Neural crest cell (in vitro differentiated cells): Measurements from ENCODE around the gene MICAL3. TPM values are rescaled to one million over a fixed set of nuclear protein-coding genes. Genes with fewer than 3 reads are reported as not detected.

ENCODE experiments used
- DNase-seq: peaks from one replicate; pipeline ENCODE4 v3.0.0; 2021; ENCODE audit warnings: low read depth, mixed read lengths, low spot score
- H3K27ac Mint-ChIP-seq: one replicate; pipeline ENCODE4 v1.8.0; 2021; ENCODE audit warnings: mild to moderate bottlenecking, mixed read lengths; ENCODE audit not compliant: unreplicated experiment
- H3K27me3 Mint-ChIP-seq: 2 replicates; pipeline ENCODE4 v1.8.0; 2021; ENCODE audit warnings: low read depth, mild to moderate bottlenecking, mixed read lengths
- H3K36me3 Mint-ChIP-seq: 2 replicates; pipeline ENCODE4 v1.8.0; 2021; ENCODE audit warnings: low read depth, mild to moderate bottlenecking, mixed read lengths
- H3K4me1 Mint-ChIP-seq: 2 replicates; pipeline ENCODE4 v1.8.0; 2021; ENCODE audit warnings: mixed read lengths
- H3K4me3 Mint-ChIP-seq: one replicate; pipeline ENCODE4 v1.8.0; 2021; ENCODE audit warnings: mild to moderate bottlenecking, mixed read lengths
- H3K9me3 Mint-ChIP-seq: 2 replicates; pipeline ENCODE4 v1.8.0; 2021; ENCODE audit warnings: mixed read lengths
- total RNA-seq: library from RNA; stranded (reverse); gene quantifications from 2 replicates; pipeline ENCODE4 v1.2.1, GENCODE V29; 2021
- TF ChIP-seq, protein P1 (sequence below): fragments of 200-600 bp; sonication (generic); conservative IDR thresholded peaks from 2 replicates; pipeline ENCODE4 v1.5.0; 2021; ENCODE audit warnings: antibody characterized with exemption, mild to moderate bottlenecking

MICAL3 gene
- total RNA-seq, 1 donor from 2014 or later: 84.5 TPM

DNA sequence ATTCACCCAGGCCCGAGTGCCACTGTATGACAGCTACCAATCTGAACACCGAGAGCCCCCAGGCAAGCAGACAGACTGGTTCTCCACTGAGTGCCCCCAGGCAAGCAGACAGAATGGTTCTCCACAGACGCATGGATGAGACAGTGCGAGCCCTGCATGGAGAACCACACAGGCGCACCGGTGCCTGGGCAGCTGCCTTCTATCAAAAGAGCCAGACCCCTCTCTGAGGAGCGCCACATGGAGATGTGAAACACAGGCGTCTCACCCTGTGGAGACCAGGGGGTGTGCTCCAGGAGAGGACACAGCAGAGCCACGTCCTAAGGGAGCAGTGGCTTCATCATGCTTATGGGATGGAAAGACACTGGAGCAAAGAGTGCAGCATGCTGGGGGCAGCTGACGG lies 155.6 kb downstream of the MICAL3 start:
- H3K4me1 Mint-ChIP-seq: peaks cover 34% of the 10 kb centered on the region
- H3K27ac Mint-ChIP-seq: no peak overlapping the region
- no peak for DNase-seq
- TF ChIP-seq, protein P1, sequence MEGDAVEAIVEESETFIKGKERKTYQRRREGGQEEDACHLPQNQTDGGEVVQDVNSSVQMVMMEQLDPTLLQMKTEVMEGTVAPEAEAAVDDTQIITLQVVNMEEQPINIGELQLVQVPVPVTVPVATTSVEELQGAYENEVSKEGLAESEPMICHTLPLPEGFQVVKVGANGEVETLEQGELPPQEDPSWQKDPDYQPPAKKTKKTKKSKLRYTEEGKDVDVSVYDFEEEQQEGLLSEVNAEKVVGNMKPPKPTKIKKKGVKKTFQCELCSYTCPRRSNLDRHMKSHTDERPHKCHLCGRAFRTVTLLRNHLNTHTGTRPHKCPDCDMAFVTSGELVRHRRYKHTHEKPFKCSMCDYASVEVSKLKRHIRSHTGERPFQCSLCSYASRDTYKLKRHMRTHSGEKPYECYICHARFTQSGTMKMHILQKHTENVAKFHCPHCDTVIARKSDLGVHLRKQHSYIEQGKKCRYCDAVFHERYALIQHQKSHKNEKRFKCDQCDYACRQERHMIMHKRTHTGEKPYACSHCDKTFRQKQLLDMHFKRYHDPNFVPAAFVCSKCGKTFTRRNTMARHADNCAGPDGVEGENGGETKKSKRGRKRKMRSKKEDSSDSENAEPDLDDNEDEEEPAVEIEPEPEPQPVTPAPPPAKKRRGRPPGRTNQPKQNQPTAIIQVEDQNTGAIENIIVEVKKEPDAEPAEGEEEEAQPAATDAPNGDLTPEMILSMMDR: no peak
- peaks cover 12% of the 10 kb centered on the region for H3K36me3 Mint-ChIP-seq
- H3K27me3 Mint-ChIP-seq: no peaks in the 10 kb centered on the region
- no peaks in the 10 kb centered on the region for H3K9me3 Mint-ChIP-seq
- H3K4me3 Mint-ChIP-seq: no peak overlapping the region

DNA sequence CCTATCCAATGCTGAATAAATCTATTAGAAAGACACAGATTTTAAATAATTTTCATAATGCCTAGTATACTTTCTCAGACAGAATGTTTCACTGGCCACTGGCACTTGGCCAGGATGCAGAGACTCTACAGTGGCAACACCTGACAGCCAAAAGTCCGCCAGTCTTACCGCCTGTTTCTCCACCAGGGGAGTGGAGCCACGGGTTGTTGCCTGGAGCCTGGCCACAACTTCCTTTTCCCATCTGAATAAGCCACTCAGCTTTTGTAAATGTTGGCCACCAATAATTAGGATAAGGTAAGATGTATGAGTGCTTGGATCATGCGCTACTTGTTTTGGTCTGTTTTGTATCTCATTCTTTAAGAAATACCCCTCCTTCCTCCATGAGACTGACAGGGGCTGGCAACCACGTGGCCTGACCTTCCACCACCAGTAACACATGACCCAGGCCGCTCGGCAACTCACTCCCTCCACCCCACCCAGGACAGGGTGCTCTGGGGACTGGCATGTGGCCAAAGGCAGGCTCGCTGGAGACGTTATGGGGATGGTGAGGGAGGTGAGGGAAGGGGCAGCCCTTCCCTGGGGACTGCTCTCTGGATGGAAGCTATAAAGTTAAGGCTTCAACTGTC lies 157.1 kb downstream of the MICAL3 start:
- TF ChIP-seq, protein P1: no peak

DNA sequence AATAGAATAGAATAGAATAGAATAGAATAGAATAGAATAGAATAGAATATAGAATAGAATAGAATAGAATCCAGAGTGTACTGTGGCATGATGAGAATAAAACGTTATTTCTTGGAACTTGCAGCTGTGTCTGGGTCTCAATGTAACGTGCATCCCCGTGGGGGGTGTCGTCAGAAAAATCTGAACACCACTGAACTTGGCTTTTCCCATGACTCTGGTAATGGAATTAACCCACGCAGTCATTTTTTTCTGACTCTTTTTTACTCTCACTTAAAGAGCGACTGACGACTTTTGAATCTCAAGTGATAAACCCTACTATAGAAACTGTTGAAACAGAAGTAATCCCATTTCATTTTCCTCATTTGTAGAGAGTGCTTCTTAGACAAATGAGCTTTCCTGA lies 157.7 kb downstream of the MICAL3 start:
- no peak for DNase-seq

More for the DNA sequence above, 157.1 kb downstream of the MICAL3 start:
- Mint-ChIP-seq H3K4me3 (no peak overlapping the region), H3K9me3 (no peaks in the 10 kb centered on the region), H3K27me3 (no peaks in the 10 kb centered on the region), H3K27ac (no peak overlapping the region), H3K4me1 (peaks cover 34% of the 10 kb centered on the region), H3K36me3 (peaks cover 16% of the 10 kb centered on the region)
- no peak for DNase-seq

DNA sequence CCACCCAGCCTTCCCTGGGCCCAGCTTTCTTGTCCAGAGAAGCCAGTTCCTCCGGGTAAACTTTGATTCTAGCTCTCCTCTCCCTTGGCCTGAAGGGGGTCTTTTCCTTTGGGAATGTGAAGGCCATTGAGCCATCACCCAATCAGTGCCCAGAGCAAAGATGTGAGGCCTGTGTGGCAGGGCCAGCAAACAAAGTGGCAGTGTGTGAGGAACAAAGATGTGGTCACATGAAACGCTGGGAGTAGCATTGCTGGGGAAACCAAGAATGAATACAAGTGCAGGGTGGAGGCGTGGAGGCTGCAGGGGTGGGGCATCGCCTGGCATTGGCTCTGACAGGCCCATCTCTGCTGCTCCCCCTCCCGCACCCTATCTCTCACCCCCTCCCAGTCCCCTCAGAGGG lies 158.2 kb downstream of the MICAL3 start:
- DNase-seq: peak; percentile 66
- TF ChIP-seq, protein P1: no peak
- peak overlapping the region; percentile 65 for H3K4me3 Mint-ChIP-seq
- H3K27me3 Mint-ChIP-seq: no peaks in the 10 kb centered on the region
- H3K27ac Mint-ChIP-seq: peak overlapping the region; percentile 94
- peaks cover 13% of the 10 kb centered on the region for H3K36me3 Mint-ChIP-seq
- H3K4me1 Mint-ChIP-seq: peaks cover 34% of the 10 kb centered on the region
- H3K9me3 Mint-ChIP-seq: no peaks in the 10 kb centered on the region

More for the DNA sequence above, 157.7 kb downstream of the MICAL3 start:
- Mint-ChIP-seq H3K9me3 (no peaks in the 10 kb centered on the region), H3K4me3 (peak overlapping the region; percentile 65), H3K4me1 (peaks cover 34% of the 10 kb centered on the region), H3K36me3 (peaks cover 13% of the 10 kb centered on the region), H3K27ac (no peak overlapping the region), H3K27me3 (no peaks in the 10 kb centered on the region)
- TF ChIP-seq, protein P1: no peak

DNA sequence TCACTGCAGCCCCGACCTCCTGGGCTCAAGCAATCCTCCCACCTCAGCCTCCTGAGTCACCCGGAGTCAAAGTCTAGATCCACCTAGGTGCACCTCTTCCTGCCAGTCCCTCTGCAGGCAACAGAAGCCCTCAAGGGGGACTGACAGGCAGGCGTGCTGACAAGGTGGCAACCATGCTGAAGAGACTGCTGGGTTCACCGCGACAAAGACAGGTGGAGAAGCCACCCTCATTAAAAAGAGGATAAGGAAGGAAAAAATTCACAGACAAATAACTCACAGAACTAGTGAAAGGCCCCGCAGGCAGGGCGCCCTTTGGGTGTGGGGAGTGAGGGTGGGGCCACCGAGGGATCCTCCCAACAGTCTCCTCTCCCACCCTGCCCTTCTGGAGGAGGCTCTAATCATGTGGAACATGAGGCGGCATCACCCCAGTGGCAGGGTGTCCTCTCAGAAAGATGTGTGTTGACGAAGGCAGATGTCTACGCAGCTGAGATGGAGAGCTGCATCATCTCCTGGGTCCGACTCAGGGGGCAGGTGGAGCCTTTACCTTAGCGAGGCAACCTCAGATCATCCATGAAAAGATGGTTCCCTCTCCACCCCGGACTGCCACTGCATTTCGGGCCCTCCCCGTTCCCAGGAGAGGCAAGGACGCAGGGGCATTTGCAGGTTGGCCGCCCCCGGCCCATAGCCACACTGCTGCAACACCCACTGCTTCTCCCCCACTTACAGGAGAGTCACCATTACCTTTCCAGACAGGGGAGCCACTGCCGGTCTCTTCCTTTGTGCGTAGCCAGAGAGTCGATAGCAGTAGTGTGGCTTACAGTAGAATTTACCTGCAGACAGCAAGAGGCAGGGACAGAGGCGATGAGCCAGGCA lies 158.9 kb downstream of the MICAL3 start:
- Mint-ChIP-seq H3K4me1 (peaks cover 34% of the 10 kb centered on the region), H3K4me3 (peak overlapping the region; percentile 65), H3K27ac (peak overlapping the region; percentile 94), H3K9me3 (no peaks in the 10 kb centered on the region), H3K27me3 (no peaks in the 10 kb centered on the region), H3K36me3 (peaks cover 13% of the 10 kb centered on the region)
- DNase-seq: no peak
- TF ChIP-seq, protein P1: no peak
